C4-2B (cell line): Measurements from ENCODE around the gene CLMN.

Experiments used
- ZFX ChIP-seq: fragments of 450-650 bp; IDR thresholded peaks from 2 replicates; pipeline ENCODE4 v1.6.1; 2017
- TF ChIP-seq, protein P1 (sequence below): fragments of 450-650 bp; conservative IDR thresholded peaks from 2 replicates; pipeline ENCODE4 v1.5.1; 2017; ENCODE audit warnings: mild to moderate bottlenecking

DNA sequence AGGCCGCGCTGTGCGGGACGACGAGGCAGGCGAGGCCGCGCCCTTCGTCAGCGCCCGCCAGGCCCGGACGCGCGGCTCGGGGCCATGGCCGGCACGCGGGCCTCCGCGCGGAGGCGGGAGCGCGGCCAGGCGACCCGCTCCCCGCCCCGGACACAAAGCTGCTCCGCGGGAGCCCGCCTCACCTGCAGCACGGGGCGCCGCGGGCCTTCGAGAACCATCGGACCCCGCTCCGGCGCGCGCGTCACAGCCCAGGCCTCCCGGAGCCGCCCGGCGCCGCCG is 162.7 kb downstream of the CLMN start:
- TF ChIP-seq, protein P1, sequence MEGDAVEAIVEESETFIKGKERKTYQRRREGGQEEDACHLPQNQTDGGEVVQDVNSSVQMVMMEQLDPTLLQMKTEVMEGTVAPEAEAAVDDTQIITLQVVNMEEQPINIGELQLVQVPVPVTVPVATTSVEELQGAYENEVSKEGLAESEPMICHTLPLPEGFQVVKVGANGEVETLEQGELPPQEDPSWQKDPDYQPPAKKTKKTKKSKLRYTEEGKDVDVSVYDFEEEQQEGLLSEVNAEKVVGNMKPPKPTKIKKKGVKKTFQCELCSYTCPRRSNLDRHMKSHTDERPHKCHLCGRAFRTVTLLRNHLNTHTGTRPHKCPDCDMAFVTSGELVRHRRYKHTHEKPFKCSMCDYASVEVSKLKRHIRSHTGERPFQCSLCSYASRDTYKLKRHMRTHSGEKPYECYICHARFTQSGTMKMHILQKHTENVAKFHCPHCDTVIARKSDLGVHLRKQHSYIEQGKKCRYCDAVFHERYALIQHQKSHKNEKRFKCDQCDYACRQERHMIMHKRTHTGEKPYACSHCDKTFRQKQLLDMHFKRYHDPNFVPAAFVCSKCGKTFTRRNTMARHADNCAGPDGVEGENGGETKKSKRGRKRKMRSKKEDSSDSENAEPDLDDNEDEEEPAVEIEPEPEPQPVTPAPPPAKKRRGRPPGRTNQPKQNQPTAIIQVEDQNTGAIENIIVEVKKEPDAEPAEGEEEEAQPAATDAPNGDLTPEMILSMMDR: no peak
- TF ChIP-seq ZFX: peak; percentile 95
